Uterus (tissue), 2 donors: Measurements from ENCODE around the gene ELAPOR1.
"Not testable (repeated sequence)": the region's sequence is repeated elsewhere in the genome, so short reads cannot be mapped to it uniquely, and the experiment has no call there.

Experiments
- CTCF ChIP-seq, 4 experiments: fragments of 200-600 bp in 2 of 4; fragments of 450-650 bp in 2 of 4; sonication (generic) in 2 of 4; IDR thresholded peaks; one replicate each; pipeline ENCODE4 v1.5.1; 2016 to 2019; ENCODE audit warnings: antibody characterized with exemption in 4 of 4, mild to moderate bottlenecking in 2 of 4, moderate library complexity in 1 of 4
- POLR2A ChIP-seq, 2 donors: fragments of 450-650 bp; IDR thresholded peaks; one replicate each; pipeline ENCODE4 v1.6.1; 2016; ENCODE audit warnings: antibody characterized with exemption in 2 of 2, mild to moderate bottlenecking in 1 of 2, moderate library complexity in 1 of 2

GRCh38 chr1:109142725-109143124 lies 28.8 kb downstream of the ELAPOR1 start:
- TF ChIP-seq POLR2A, CTCF (IDR thresholded peaks at IDR 0.05): not testable (repeated sequence)
